Measurements from ENCODE around the gene AK8.

The AK8 gene

DNA sequence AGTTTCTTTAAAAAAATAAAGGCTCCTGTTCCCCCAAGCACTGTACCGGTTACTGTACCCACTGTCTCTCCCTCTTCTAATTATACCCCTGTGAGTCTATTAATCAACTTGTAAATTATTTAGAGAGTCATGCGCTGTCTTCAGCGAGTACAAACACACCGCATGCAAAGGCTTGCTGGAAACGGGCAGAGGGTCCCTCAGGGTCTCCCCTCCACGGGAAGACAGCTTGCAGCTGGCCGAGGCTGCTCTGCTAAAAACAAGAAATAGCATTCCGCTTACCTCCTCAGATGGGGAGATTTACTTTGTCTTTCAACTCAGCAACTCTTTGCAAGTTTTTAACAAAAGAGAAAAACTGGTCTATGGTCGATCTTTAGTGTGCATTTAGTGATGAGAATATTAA lies 71.8 kb downstream of the AK8 start:
- TF ChIP-seq, protein P1, sequence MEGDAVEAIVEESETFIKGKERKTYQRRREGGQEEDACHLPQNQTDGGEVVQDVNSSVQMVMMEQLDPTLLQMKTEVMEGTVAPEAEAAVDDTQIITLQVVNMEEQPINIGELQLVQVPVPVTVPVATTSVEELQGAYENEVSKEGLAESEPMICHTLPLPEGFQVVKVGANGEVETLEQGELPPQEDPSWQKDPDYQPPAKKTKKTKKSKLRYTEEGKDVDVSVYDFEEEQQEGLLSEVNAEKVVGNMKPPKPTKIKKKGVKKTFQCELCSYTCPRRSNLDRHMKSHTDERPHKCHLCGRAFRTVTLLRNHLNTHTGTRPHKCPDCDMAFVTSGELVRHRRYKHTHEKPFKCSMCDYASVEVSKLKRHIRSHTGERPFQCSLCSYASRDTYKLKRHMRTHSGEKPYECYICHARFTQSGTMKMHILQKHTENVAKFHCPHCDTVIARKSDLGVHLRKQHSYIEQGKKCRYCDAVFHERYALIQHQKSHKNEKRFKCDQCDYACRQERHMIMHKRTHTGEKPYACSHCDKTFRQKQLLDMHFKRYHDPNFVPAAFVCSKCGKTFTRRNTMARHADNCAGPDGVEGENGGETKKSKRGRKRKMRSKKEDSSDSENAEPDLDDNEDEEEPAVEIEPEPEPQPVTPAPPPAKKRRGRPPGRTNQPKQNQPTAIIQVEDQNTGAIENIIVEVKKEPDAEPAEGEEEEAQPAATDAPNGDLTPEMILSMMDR (IDR thresholded peaks at IDR 0.05), result no peak
- TF ChIP-seq ZFX (IDR thresholded peaks at IDR 0.05; ENCODE audit: borderline replicate concordance), result no peak

DNA sequence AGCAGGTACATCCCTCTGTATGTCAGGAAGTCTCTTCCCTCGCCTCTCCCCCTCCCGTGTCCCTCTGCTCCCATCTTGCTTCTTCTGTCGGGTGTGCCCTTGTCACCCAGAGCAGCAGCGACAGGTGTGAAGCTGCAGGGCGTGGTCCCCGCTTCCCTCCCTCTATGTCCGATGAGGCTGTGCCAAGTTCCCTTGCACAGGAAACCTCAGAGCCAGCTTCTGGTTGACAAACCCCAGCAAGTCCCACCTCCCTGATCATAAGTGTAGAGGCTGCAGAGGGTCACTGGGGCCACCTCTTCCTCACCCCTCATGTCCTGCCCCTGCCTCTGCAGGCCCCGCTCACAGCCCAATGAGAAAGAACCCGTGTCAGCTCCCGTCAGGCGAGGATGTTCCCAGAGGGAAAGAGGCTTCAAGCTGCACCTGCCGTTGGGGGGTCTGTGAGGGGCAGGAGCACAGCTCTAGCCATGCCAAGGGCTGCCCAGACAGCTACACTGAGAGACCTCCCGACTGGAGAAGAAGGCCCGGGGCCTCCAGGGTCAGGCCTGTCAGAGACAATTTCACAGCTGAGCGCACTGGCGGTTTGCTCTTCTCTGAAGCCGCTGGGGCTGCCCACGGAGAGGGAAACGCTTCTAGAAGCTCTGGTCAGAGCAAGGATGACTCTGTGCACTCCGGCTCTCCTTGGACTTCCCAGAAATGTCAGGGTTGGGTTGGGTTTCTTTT lies 73.3 kb downstream of the AK8 start:
- TF ChIP-seq ZFX (IDR thresholded peaks at IDR 0.05; ENCODE audit: borderline replicate concordance), result no peak
- TF ChIP-seq, protein P1 (IDR thresholded peaks at IDR 0.05), result no peak

More for the DNA sequence above, 71.8 kb downstream of the AK8 start:
- no peak overlapping the region for H3K27ac ChIP-seq

DNA sequence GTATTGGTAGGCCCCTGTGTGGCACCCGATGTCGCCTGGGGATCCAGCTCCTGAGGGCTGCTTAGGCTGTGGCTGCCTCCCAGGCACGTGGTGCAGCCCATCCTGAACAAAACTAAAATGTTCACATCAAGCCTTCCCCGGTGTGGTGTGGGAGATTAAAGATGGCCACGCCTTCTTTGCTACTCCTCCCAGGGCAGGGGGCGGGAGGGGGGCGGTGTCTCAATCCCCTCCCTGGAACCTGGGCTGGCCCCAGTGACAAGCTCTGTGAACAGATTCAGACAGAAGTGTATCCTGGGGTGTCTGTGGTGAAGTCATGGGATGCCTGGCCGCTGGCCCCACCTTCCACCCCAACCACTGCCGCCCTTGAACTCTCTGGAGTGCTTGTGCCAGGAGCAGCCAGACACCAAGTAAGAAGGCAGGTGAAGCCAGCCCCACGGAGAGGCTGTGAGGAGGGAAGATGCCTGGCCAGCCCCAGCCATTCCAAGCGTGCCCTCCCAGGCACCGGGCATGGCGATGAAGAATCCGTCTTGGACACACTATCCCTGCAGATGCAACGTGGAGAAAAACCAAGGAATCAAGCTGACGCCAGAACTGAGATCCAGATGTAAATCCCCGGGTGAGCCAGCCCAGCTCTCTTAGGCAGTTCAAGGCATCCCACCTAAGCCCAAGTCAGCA lies 75.8 kb downstream of the AK8 start:
- no peak for TF ChIP-seq ZFX (IDR thresholded peaks at IDR 0.05; ENCODE audit: borderline replicate concordance)
- TF ChIP-seq, protein P1 (IDR thresholded peaks at IDR 0.05), result no peak
- no peak overlapping the region for H3K27ac ChIP-seq

More for the DNA sequence above, 73.3 kb downstream of the AK8 start:
- no peak overlapping the region for H3K27ac ChIP-seq

DNA sequence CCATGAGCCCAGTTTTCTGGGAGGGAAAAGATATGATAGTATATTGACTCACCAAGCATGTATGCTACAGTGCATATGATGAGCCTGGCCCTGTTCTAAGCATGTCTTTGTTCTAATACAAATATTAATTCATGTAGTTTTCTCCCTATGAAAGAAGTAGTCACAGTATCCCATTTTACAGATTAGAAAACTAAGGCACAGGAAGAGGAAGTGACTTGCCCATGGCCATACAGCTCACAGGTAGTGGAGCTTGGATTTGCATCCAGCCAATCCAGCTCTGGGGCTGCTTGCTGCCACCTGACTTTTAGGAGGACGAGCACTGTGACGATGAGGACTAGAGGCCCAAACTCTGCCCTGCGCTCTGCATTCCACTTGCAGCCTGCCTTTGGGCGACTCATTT lies 76.4 kb downstream of the AK8 start:
- no peak overlapping the region for H3K27ac ChIP-seq
- TF ChIP-seq ZFX (IDR thresholded peaks at IDR 0.05; ENCODE audit: borderline replicate concordance), result no peak
- TF ChIP-seq, protein P1 (IDR thresholded peaks at IDR 0.05), result no peak

DNA sequence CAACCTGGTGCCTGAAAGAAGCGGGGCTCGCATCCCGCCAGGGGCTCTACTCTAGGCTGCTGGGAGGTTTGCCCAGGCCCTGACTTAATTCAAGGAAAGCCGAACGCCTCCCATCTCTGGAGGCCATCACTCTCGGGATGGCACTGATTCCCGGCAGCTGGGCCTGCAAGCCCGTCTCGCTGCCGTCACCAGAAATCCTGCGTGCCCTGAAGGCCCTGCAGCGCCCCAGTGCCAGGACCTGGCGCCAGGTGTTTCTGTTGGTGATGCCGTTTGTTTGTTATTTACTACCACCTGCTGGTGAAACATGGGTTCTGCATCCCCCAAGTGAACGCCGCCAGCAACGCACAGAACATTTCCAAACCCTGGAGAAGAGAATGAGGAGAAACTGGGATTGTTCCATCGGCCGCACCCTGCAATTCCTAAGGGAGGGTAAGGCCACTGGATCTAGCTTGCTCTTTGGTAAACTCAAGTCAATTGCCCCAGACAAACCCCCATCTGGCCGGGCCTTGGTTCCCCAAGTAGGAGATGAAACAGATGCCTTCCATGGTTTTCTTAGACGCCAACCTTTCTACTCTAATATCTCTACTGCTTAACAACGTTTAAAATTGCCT lies 77.9 kb downstream of the AK8 start:
- H3K27ac ChIP-seq, result no peak overlapping the region
- TF ChIP-seq, protein P1 (IDR thresholded peaks at IDR 0.05), result peak; percentile 84
- no peak for TF ChIP-seq ZFX (IDR thresholded peaks at IDR 0.05; ENCODE audit: borderline replicate concordance)

DNA sequence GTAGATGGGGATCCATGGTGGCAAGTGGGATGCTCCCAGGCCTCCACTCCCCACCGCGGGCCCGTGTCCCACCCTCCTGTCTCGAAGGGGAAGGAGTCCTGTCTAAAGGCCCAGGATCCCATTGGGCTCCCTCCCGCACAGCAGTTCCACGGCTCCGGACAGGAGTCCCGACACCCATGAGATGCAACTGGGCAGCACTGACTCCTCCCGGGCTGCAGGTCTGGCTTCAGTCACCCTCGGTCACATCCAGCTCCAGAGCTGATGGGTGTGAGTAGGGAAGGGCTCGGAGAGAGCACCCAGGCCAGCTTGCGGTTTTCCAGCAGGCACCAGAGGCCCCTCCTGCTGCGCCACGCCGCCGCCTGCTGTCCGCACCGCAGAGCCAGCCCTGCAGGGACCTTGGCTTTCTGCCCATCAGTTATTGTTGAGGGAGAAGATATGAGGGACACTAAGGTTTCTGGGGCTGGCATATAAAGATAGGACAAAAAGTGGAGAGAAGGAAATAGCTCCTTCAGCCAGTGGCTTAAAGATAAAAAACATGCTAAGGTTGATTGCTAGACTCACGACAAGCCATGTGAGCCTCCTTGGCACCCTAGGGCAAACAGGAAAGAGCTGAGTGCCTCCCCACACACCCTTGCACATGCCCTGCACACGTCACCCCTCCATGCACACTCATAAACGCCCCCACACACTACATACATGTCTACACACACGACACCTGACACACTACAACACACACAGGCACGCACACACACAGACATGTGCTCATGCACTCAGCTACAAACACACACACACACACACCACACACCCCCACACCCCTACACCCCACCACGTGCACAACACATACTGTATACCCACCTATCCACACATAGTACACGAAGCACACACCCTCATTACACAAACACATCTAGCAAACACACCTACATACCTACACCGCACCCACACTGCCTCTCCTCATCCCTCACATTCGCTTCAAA lies 79.0 kb downstream of the AK8 start:
- no peak overlapping the region for H3K27ac ChIP-seq
- TF ChIP-seq, protein P1 (IDR thresholded peaks at IDR 0.05), result 0 out of 2 replicates have a peak, but pooled peaks have one; percentile 17
- no peak for TF ChIP-seq ZFX (IDR thresholded peaks at IDR 0.05; ENCODE audit: borderline replicate concordance)
